SU-DHL-6 (cell line): ENCODE results near the gene COPS4.

ENCODE experiments used
- EZH2phosphoT487 ChIP-seq: fragments of 200-600 bp; sonication (generic), shearing (Covaris generic); conservative IDR thresholded peaks from 2 replicates; pipeline ENCODE4 v1.6.1; 2018; ENCODE audit warnings: mild to moderate bottlenecking, antibody characterized with exemption, low read length, moderate library complexity, mixed read lengths
- TF ChIP-seq, protein P1 (sequence below): fragments of 200-600 bp; sonication (generic); IDR thresholded peaks from one replicate; pipeline ENCODE4 v1.5.1; 2017; ENCODE audit warnings: antibody characterized with exemption, mild to moderate bottlenecking, low read length, moderate library complexity; ENCODE audit not compliant: insufficient read depth, poor library complexity, severe bottlenecking

DNA sequence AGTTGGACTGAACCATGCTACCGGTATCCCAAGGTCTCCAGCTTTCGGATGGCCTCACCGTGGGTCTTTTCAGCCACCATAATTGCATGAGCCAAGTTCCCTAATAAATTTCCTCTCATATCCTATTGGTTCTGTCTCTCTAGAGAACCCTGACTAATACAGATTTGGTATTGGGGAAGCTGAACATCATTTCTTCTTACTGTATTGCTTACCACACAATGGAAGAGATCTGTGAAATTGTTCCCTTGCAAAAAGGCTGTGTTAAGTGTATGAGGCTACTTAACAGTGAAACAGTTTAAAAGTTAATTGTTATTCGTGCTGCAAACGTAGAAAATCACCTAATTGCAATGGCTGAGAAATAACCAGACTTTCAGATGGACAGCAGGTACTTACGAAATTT lies 45.6 kb downstream of the COPS4 start:
- TF ChIP-seq, protein P1, sequence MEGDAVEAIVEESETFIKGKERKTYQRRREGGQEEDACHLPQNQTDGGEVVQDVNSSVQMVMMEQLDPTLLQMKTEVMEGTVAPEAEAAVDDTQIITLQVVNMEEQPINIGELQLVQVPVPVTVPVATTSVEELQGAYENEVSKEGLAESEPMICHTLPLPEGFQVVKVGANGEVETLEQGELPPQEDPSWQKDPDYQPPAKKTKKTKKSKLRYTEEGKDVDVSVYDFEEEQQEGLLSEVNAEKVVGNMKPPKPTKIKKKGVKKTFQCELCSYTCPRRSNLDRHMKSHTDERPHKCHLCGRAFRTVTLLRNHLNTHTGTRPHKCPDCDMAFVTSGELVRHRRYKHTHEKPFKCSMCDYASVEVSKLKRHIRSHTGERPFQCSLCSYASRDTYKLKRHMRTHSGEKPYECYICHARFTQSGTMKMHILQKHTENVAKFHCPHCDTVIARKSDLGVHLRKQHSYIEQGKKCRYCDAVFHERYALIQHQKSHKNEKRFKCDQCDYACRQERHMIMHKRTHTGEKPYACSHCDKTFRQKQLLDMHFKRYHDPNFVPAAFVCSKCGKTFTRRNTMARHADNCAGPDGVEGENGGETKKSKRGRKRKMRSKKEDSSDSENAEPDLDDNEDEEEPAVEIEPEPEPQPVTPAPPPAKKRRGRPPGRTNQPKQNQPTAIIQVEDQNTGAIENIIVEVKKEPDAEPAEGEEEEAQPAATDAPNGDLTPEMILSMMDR: no peak
- TF ChIP-seq EZH2phosphoT487: no peak
